DLD1 (cell line): ENCODE results near the gene MRGPRG.
"Not testable (repeated sequence)": the region's sequence is repeated elsewhere in the genome, so short reads cannot be mapped to it uniquely, and the experiment has no call there.

ENCODE experiments used
- in situ Hi-C: cut with HindIII; loops from 2 replicates; pipeline ENCODE4 v1.10.0; 2017; ENCODE audit warnings: low sequenced_read_pairs

Gene MRGPRG

GRCh38 chr11:3177931-3178330 lies 40.7 kb downstream of the MRGPRG start:
- in situ Hi-C loops, result no loop called here

- in situ Hi-C loops, result no loop called here
Observed at GRCh38 chr11:3176487-3176886, 42.1 kb downstream of the MRGPRG start.

- in situ Hi-C loops, result no loop called here
Observed at GRCh38 chr11:3175194-3175593, 43.4 kb downstream of the MRGPRG start.

- in situ Hi-C loops, result no loop called here
Observed at GRCh38 chr11:3174387-3174786, 44.2 kb downstream of the MRGPRG start.

- in situ Hi-C loops, result no loop called here
Observed at GRCh38 chr11:3173795-3174194, 44.8 kb downstream of the MRGPRG start.

GRCh38 chr11:3171931-3172560 lies 46.6 kb downstream of the MRGPRG start:
- in situ Hi-C loops, result no loop called here

GRCh38 chr11:3170756-3171650 lies 47.6 kb downstream of the MRGPRG start:
- in situ Hi-C loops, result no loop called here

- in situ Hi-C loops, result no loop called here
Observed at GRCh38 chr11:3170044-3170755, 48.4 kb downstream of the MRGPRG start.

GRCh38 chr11:3169255-3170043 lies 49.2 kb downstream of the MRGPRG start:
- in situ Hi-C loops, result no loop called here

GRCh38 chr11:3168742-3169254 lies 49.8 kb downstream of the MRGPRG start:
- in situ Hi-C loops, result not testable (repeated sequence)
